T-helper 2 cell treated with Interferon-gamma antibody and Interleukin-4, amounts not matched to agents 100 ng/mL and 5 ng/mL, for 36 hours (primary cell): ENCODE results near the gene ARMH4. TPM values are rescaled to one million over a fixed set of nuclear protein-coding genes. Genes with fewer than 3 reads are reported as not detected.

Experiments
- intact Hi-C: fragments of 100-400 bp; cut with micrococcal nuclease; formaldehyde crosslinking; loops from one replicate; pipeline ENCODE4 v1.15.1; 2023
- total RNA-seq: library from RNA; stranded (reverse); gene quantifications from 2 replicates; pipeline ENCODE4 v1.2.3, GENCODE V29; 2022

ARMH4 gene
- total RNA-seq, 1 donor from 2014 or later, result not detected

GRCh38 chr14:58060077-58060476 lies 91.9 kb downstream of the ARMH4 start:
- intact Hi-C loops, result no loop called here

GRCh38 chr14:58059126-58059525 lies 92.9 kb downstream of the ARMH4 start:
- intact Hi-C loops, result no loop called here

- intact Hi-C loops, result no loop called here
These were observed 96.5 kb downstream of the ARMH4 start for GRCh38 chr14:58055497-58056010.

GRCh38 chr14:58054100-58054499 lies 97.9 kb downstream of the ARMH4 start:
- intact Hi-C loops, result no loop called here

GRCh38 chr14:58048219-58048618 lies 103.8 kb downstream of the ARMH4 start:
- intact Hi-C loops, result no loop called here

GRCh38 chr14:58027904-58028303 lies 124.1 kb downstream of the ARMH4 start:
- intact Hi-C loops, result no loop called here

GRCh38 chr14:58026967-58027366 lies 125.0 kb downstream of the ARMH4 start:
- intact Hi-C loops, result no loop called here

- intact Hi-C loops, result no loop called here
These were observed 125.8 kb downstream of the ARMH4 start for GRCh38 chr14:58026219-58026618.

- intact Hi-C loops, result no loop called here
These were observed 137.2 kb downstream of the ARMH4 start for GRCh38 chr14:58014778-58015177.

- intact Hi-C loops, result no loop called here
These were observed 149.4 kb downstream of the ARMH4 start for GRCh38 chr14:58002618-58003017.

GRCh38 chr14:57999979-58000378 lies 152.0 kb downstream of the ARMH4 start:
- intact Hi-C loops, result no loop called here

- intact Hi-C loops, result no loop called here
These were observed 152.5 kb downstream of the ARMH4 start for GRCh38 chr14:57999471-57999870.

- intact Hi-C loops, result no loop called here
These were observed 153.2 kb downstream of the ARMH4 start for GRCh38 chr14:57998766-57999165.

- intact Hi-C loops, result no loop called here
These were observed 160.7 kb downstream of the ARMH4 start for GRCh38 chr14:57991353-57991752.

- intact Hi-C loops, result no loop called here
These were observed 163.6 kb downstream of the ARMH4 start for GRCh38 chr14:57988445-57988844.

- intact Hi-C loops, result no loop called here
These were observed 164.3 kb downstream of the ARMH4 start for GRCh38 chr14:57987596-57988300.

- intact Hi-C loops, result no loop called here
These were observed 165.0 kb downstream of the ARMH4 start for GRCh38 chr14:57987051-57987450.

GRCh38 chr14:57982804-57983634 lies 169.0 kb downstream of the ARMH4 start:
- intact Hi-C loops, result no loop called here

- intact Hi-C loops, result no loop called here
These were observed 170.0 kb downstream of the ARMH4 start for GRCh38 chr14:57981817-57982560.

GRCh38 chr14:57979376-57980048 lies 172.5 kb downstream of the ARMH4 start:
- intact Hi-C loops, result no loop called here

GRCh38 chr14:57976701-57977100 lies 175.3 kb downstream of the ARMH4 start:
- intact Hi-C loops, result no loop called here
